HL-60 (cell line): ENCODE measurements around the gene TLK2.

Source experiments
- DNase-seq, 2 experiments: peaks; one replicate each; pipeline ENCODE4 v3.0.0-alpha.2; 2010 to 2020; ENCODE audit warnings: low read depth in 1 of 2, low spot score in 1 of 2
- H3K27ac ChIP-seq: fragments of 250-450 bp; sonication (Bioruptor Pico); replicated peaks from 2 replicates; pipeline ENCODE4 v1.5.1; 2020; ENCODE audit warnings: mild to moderate bottlenecking, moderate library complexity
- H3K27me3 ChIP-seq: fragments of 250-450 bp; sonication (Bioruptor Pico); 2 replicates; pipeline ENCODE4 v1.5.1; 2021; ENCODE audit warnings: mild to moderate bottlenecking, moderate library complexity; ENCODE audit not compliant: insufficient read depth, poor library complexity, severe bottlenecking
- H3K4me3 ChIP-seq: replicated peaks from 2 replicates; pipeline ENCODE4 v1.5.1; 2011; ENCODE audit warnings: mild to moderate bottlenecking, control low read depth, low read length; ENCODE audit not compliant: insufficient read depth
- GABPA ChIP-seq: IDR thresholded peaks from 2 replicates; pipeline ENCODE4 v1.6.1; 2012; ENCODE audit warnings: low read depth
- POLR2AphosphoS5 ChIP-seq: IDR thresholded peaks from 2 replicates; pipeline ENCODE4 v1.6.1; 2012; ENCODE audit warnings: low read depth
- SPI1 ChIP-seq: IDR thresholded peaks from 2 replicates; pipeline ENCODE4 v1.6.1; 2012; ENCODE audit warnings: low read depth, mild to moderate bottlenecking, borderline replicate concordance
- TF ChIP-seq, protein P1 (sequence below): IDR thresholded peaks from one replicate; pipeline ENCODE4 v1.5.1; 2011; ENCODE audit warnings: low read length, control low read depth, inconsistent platforms; ENCODE audit not compliant: insufficient read depth
- TF ChIP-seq, protein P2 (sequence below): IDR thresholded peaks from 2 replicates; pipeline ENCODE4 v1.6.1; 2012; ENCODE audit warnings: low read depth; ENCODE audit not compliant: insufficient replicate concordance

Gene TLK2

DNA sequence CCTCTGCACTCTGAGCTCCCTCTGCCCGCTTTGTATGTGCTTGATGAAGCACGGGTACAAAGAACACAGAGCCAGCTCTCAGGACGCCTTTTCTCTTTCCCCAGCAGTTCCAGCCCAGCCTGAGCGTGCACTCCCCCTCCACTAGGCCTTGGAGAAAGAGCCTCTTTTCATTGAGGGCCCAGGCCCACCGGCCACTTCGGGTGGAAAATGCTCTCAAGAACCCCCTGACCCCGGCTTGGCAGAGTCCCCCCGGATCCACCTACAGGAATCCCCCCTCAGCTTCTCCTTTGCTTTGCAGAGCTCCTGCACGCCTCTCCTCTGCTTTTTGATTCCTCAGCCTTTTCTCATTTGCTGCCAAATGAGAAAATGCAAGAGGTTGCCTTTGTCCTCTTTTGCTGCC, 179.1 kb downstream of the TLK2 start:
- H3K27me3 ChIP-seq = no peaks in the 10 kb centered on the region
- DNase-seq = no peak
- no peak overlapping the region for H3K4me3 ChIP-seq
- H3K27ac ChIP-seq = no peak overlapping the region
- TF ChIP-seq, protein P1, sequence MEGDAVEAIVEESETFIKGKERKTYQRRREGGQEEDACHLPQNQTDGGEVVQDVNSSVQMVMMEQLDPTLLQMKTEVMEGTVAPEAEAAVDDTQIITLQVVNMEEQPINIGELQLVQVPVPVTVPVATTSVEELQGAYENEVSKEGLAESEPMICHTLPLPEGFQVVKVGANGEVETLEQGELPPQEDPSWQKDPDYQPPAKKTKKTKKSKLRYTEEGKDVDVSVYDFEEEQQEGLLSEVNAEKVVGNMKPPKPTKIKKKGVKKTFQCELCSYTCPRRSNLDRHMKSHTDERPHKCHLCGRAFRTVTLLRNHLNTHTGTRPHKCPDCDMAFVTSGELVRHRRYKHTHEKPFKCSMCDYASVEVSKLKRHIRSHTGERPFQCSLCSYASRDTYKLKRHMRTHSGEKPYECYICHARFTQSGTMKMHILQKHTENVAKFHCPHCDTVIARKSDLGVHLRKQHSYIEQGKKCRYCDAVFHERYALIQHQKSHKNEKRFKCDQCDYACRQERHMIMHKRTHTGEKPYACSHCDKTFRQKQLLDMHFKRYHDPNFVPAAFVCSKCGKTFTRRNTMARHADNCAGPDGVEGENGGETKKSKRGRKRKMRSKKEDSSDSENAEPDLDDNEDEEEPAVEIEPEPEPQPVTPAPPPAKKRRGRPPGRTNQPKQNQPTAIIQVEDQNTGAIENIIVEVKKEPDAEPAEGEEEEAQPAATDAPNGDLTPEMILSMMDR = no peak
- TF ChIP-seq, protein P2, sequence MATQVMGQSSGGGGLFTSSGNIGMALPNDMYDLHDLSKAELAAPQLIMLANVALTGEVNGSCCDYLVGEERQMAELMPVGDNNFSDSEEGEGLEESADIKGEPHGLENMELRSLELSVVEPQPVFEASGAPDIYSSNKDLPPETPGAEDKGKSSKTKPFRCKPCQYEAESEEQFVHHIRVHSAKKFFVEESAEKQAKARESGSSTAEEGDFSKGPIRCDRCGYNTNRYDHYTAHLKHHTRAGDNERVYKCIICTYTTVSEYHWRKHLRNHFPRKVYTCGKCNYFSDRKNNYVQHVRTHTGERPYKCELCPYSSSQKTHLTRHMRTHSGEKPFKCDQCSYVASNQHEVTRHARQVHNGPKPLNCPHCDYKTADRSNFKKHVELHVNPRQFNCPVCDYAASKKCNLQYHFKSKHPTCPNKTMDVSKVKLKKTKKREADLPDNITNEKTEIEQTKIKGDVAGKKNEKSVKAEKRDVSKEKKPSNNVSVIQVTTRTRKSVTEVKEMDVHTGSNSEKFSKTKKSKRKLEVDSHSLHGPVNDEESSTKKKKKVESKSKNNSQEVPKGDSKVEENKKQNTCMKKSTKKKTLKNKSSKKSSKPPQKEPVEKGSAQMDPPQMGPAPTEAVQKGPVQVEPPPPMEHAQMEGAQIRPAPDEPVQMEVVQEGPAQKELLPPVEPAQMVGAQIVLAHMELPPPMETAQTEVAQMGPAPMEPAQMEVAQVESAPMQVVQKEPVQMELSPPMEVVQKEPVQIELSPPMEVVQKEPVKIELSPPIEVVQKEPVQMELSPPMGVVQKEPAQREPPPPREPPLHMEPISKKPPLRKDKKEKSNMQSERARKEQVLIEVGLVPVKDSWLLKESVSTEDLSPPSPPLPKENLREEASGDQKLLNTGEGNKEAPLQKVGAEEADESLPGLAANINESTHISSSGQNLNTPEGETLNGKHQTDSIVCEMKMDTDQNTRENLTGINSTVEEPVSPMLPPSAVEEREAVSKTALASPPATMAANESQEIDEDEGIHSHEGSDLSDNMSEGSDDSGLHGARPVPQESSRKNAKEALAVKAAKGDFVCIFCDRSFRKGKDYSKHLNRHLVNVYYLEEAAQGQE = no peak

DNA sequence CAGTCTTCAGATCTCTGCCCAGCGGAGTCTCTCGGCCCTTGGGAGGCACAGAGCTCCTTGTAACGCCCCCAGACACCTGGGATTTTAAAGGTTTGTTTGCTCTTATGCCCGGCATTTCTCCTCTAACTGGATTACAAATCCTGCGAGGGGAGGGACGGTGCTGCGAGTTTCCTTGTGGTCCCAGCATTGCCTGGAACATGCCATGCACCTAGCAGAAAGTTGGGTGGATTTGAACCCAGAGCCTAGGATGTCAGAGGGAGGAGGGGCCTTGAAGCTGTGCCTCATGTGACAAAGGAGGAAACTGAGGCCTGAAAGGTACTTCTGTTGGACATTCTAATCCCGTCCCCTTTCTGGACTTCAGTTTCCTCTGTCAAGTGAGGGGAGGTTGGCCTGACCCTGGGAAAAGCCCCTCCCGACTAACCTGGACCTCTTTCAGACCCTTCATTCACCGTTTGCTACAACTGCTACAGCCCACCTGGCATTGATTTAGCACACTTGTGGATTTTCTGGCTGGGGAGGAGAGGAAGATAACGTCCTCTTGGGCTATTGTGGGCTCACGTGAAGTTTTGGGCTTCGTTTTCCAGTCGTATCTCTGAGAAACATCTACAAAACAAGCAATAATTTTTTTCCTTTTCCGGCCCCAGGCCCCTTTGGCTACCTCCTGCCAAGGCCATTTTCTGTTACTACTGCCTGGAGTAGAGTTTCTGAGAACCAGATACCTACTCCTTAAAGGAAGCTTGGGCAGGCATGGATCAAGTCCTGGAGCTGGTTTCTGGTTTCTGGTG, 179.7 kb downstream of the TLK2 start:
- Histone ChIP-seq H3K27me3 (no peaks in the 10 kb centered on the region), H3K27ac (no peak overlapping the region), H3K4me3 (no peak overlapping the region)
- no peak for DNase-seq
- TF ChIP-seq, protein P1 = no peak
- TF ChIP-seq GABPA = no peak
- TF ChIP-seq POLR2AphosphoS5 = no peak
- TF ChIP-seq, protein P2 = no peak
- no peak for TF ChIP-seq SPI1

DNA sequence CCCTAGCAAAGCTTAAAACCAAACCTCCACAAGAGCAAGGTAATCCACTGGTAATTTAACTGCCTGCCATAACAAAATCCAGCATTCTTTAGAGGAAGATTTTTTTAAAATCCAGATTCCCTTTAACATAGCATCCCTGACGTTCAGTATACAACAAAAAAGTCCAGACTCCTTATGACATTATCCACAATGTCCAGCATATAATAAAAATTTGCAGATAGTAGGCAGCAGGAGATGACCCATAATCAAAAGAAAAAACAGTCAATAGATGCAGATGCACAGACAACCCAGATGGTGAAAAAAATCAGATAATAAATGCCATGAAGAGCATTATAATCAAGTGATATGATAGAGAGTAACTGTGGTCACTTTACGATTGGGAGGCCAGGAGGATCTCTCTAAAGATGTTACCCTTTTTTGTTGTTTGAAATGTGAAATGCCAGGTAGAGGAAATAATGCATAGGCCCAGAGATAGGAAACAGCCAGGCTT, 182.0 kb downstream of the TLK2 start:
- H3K27me3 ChIP-seq = no peaks in the 10 kb centered on the region
- DNase-seq = no peak
- TF ChIP-seq, protein P1 = no peak
- no peak for TF ChIP-seq SPI1
- H3K4me3 ChIP-seq = no peak overlapping the region
- H3K27ac ChIP-seq = no peak overlapping the region

DNA sequence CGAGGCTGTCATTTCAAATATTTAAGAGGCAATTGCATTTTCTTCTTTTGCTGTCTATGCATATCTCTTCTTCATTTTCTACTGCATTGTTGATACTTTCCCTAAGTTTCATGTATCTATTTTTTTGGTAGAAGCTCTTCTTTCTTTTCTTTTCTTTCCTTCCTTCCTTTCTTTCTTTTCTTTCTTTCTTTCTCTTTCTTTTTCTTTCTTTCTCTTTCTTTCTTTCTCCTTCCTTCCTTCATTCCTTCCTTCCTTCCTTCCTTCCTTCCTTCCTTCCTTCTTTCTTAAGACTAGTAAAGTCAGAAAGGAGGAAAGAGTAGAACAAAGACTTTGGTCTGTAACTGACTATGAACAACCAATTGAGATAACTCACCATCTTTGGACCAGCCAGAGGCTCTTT, 182.7 kb downstream of the TLK2 start:
- no peak for TF ChIP-seq SPI1
- TF ChIP-seq, protein P1 = no peak
- TF ChIP-seq GABPA = no peak
- no peak for TF ChIP-seq POLR2AphosphoS5
- TF ChIP-seq, protein P2 = no peak
- no peak for DNase-seq
- H3K27me3 ChIP-seq = no peaks in the 10 kb centered on the region
- no peak overlapping the region for H3K27ac ChIP-seq
- H3K4me3 ChIP-seq = no peak overlapping the region
